ENCODE data around the gene VILL. TPM values are rescaled to one million over a fixed set of nuclear protein-coding genes. Genes with fewer than 3 reads are reported as not detected.

VILL gene
- polyA plus RNA-seq, 2 of the 4 experiments (the other 2 are of a cell fraction), result 0.05 to 0.22 TPM

DNA sequence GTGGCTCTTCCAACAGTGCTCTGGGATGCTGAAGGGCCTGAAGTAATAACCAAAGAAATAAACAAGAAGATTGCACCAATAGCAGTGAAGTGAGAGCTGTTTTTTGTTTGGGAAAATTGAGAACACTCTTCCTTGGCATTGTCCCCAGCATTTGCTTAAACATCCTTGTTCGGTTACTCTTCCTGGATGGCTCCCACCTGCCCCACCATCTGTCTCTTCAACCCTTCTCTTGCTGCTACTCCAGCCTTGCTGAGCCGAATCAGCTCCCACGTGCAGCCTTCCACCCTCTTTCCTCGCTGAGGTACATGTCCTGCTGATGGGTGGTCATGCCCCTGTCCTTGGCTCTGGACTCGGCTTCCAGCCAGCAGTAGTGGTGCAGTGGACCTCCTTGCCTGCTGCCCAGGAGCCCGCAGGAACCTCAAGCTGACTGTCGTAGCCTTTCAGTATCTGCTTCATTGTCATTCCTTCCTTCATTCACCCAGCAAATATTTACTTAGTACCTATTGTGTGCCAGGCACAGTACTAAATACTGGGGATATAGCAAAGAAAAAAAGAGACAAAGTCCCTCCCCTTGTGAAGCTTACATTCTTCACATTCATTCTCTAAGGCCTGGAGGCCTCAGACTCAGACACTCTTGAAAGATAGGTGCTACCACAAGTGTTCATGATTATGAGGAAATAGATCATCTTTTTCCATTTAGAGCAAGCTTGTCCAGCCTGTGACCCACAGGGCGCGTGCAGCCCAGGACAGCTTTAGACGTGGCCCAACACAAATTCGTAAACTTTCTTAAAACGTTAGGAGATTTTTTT lies 17.1 kb upstream of the VILL start:
- Histone ChIP-seq H3K4me1 (no peaks in the 10 kb centered on the region), H3K27ac (no peak overlapping the region), H3K4me2 (no peak overlapping the region), H3K9me3 (no peaks in the 10 kb centered on the region), H3K4me3 (no peak overlapping the region)
- DNase-seq (ENCODE audit: low read depth in 1 of 2, low spot score in 1 of 2) (peak in 1 of 2 experiments; percentile 37), FAIRE-seq (no peak), ATAC-seq (peak in 1 of 2 experiments; percentile 39; a peak in 3 of 6 replicates)
- ChIA-PET POLR2A (no interaction called here), CTCF (interaction anchor here (0.6 to 4.6 kb wide), 19 partner anchors 8 to 678 kb away, joined by 3 to 34 read pairs (median 4); partner anchors contain the start of gene XYLB)
- 81% methylated on average over 12 of the region's 12 CpGs for WGBS (ENCODE audit: missing lambda C conversion rate)
- TF ChIP-seq ZNF302 (CRISPR knock-in tag; IDR thresholded peaks at IDR 0.05), result no peak
- TF ChIP-seq GATA3 (IDR thresholded peaks at IDR 0.05; ENCODE audit: borderline replicate concordance), result no peak
- TF ChIP-seq HEYL (CRISPR knock-in tag; IDR thresholded peaks at IDR 0.05), result no peak
- TF ChIP-seq, protein P1, sequence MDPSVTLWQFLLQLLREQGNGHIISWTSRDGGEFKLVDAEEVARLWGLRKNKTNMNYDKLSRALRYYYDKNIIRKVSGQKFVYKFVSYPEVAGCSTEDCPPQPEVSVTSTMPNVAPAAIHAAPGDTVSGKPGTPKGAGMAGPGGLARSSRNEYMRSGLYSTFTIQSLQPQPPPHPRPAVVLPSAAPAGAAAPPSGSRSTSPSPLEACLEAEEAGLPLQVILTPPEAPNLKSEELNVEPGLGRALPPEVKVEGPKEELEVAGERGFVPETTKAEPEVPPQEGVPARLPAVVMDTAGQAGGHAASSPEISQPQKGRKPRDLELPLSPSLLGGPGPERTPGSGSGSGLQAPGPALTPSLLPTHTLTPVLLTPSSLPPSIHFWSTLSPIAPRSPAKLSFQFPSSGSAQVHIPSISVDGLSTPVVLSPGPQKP (IDR thresholded peaks at IDR 0.05; ENCODE audit: low read depth, low read length), result no peak
- TF ChIP-seq BHLHE40 (IDR thresholded peaks at IDR 0.05; ENCODE audit: low read depth, low read length), result no peak
- no peak for TF ChIP-seq JUNB (IDR thresholded peaks at IDR 0.05)
- no peak for TF ChIP-seq HOXB5 (CRISPR knock-in tag; IDR thresholded peaks at IDR 0.05)
- no peak for TF ChIP-seq POLR2AphosphoS2 (conservative IDR thresholded peaks at IDR 0.05; ENCODE audit: low read length)
- no peak for TF ChIP-seq FOSL2 (IDR thresholded peaks at IDR 0.05)
- TF ChIP-seq FOSL2 (CRISPR knock-in tag; IDR thresholded peaks at IDR 0.05), result no peak
- TF ChIP-seq, protein P2, sequence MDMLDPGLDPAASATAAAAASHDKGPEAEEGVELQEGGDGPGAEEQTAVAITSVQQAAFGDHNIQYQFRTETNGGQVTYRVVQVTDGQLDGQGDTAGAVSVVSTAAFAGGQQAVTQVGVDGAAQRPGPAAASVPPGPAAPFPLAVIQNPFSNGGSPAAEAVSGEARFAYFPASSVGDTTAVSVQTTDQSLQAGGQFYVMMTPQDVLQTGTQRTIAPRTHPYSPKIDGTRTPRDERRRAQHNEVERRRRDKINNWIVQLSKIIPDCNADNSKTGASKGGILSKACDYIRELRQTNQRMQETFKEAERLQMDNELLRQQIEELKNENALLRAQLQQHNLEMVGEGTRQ (IDR thresholded peaks at IDR 0.05), result no peak

DNA sequence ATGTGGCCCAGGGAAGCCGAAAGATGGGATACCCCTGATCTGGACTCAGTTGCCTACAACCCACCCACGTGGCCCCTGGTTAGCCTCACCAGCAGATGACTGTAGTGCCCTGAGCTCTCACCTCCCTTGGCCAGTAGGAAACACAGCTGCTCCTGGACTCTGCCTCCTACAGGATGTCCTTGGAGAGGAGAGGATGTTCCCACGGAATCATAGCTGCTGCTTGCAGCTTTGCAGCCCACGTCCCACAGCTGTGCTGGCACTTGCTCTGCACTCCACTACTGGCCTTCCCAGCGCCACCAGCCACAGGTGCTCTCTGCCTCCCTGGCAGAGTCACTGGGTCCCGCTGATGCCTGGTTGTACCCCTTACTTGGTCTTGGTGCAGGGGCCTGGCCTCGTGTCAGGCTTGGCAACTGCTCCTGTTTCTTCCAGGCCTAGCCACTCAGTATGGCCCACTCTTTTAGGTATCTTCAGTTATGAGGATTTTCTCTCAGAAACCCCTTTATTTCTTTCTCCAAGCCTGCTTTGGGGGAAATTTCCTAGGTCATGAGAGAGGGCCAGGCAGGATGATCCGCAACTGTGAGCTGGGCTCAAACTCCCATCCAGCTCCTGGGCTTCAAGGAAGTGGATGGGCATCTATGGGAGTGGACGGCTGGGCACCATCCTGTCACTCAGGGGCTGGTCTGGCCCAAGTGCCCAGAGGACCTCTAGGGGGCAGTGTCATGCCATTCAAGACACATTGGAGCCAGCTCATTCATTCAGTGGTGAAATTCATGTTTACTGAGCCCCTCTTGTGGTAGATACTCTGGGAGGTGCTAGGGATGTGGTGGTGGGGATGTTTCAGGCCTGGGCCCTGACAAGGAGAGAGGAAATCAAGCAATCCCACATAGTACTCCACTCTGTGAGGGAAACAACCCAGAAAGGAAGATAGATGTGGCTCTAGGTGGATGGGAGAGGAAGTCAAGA lies 16.2 kb upstream of the VILL start:
- H3K4me3 ChIP-seq, result no peak overlapping the region
- ATAC-seq, result peak; percentile 96 to 99
- POLR2A ChIA-PET, result no interaction called here
- WGBS (ENCODE audit: missing lambda C conversion rate), result 66% methylated on average over 9 of the region's 9 CpGs
- CTCF ChIA-PET, result interaction anchor here (0.6 to 4.6 kb wide), 31 partner anchors 7 to 1055 kb away, joined by 3 to 34 read pairs (median 4); partner anchors contain the start of gene XYLB
- H3K27ac ChIP-seq, result no peak overlapping the region
- no peak overlapping the region for H3K4me2 ChIP-seq
- H3K9me3 ChIP-seq, result no peaks in the 10 kb centered on the region
- no peak for FAIRE-seq
- peak; percentile 70 to 80 for DNase-seq (ENCODE audit: low read depth in 1 of 2, low spot score in 1 of 2)
- no peak for TF ChIP-seq EP300 (IDR thresholded peaks at IDR 0.05)
- no peak for TF ChIP-seq HOXB5 (CRISPR knock-in tag; IDR thresholded peaks at IDR 0.05)
- TF ChIP-seq CBX8 (IDR thresholded peaks at IDR 0.05), result no peak
- TF ChIP-seq, protein P3, sequence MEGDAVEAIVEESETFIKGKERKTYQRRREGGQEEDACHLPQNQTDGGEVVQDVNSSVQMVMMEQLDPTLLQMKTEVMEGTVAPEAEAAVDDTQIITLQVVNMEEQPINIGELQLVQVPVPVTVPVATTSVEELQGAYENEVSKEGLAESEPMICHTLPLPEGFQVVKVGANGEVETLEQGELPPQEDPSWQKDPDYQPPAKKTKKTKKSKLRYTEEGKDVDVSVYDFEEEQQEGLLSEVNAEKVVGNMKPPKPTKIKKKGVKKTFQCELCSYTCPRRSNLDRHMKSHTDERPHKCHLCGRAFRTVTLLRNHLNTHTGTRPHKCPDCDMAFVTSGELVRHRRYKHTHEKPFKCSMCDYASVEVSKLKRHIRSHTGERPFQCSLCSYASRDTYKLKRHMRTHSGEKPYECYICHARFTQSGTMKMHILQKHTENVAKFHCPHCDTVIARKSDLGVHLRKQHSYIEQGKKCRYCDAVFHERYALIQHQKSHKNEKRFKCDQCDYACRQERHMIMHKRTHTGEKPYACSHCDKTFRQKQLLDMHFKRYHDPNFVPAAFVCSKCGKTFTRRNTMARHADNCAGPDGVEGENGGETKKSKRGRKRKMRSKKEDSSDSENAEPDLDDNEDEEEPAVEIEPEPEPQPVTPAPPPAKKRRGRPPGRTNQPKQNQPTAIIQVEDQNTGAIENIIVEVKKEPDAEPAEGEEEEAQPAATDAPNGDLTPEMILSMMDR (IDR thresholded peaks at IDR 0.05), result peak; percentile 72
- TF ChIP-seq FOXS1 (CRISPR knock-in tag; IDR thresholded peaks at IDR 0.05), result no peak
- peak; percentile 71 to 73 for TF ChIP-seq RAD21 (conservative IDR thresholded peaks at IDR 0.05 in 1 of 2, IDR thresholded peaks at IDR 0.05 in 1 of 2)
- peak; percentile 38; the same call in 2 of the 3 replicates for TF ChIP-seq SMC3 (IDR thresholded peaks at IDR 0.05)
- no peak for TF ChIP-seq HOXA7 (CRISPR knock-in tag; IDR thresholded peaks at IDR 0.05)
- H3K4me1 ChIP-seq, result no peaks in the 10 kb centered on the region
